Nephron (organoid): ENCODE data around the gene CHURC1.

Experiments
- H3K27ac Mint-ChIP-seq, 3 experiments: 2 replicates each; pipeline ENCODE4 v1.8.0; 2020; ENCODE audit warnings: mixed read lengths in 3 of 3, mild to moderate bottlenecking in 2 of 3, moderate library complexity in 1 of 3
- H3K27me3 Mint-ChIP-seq: 2 replicates; pipeline ENCODE4 v1.8.0; 2021; ENCODE audit warnings: low read depth, mild to moderate bottlenecking, moderate library complexity, mixed read lengths
- H3K36me3 Mint-ChIP-seq: 2 replicates; pipeline ENCODE4 v1.8.0; 2020; ENCODE audit warnings: low read depth, mixed read lengths
- H3K4me1 Mint-ChIP-seq: 2 replicates; pipeline ENCODE4 v1.8.0; 2020; ENCODE audit warnings: mixed read lengths
- H3K4me3 Mint-ChIP-seq, 3 experiments: 2 replicates each; pipeline ENCODE4 v1.8.0; 2020; ENCODE audit warnings: mild to moderate bottlenecking in 3 of 3, mixed read lengths in 3 of 3, moderate library complexity in 2 of 3
- H3K9me3 Mint-ChIP-seq: 2 replicates; pipeline ENCODE4 v1.8.0; 2020; ENCODE audit warnings: mixed read lengths
- TF ChIP-seq, protein P1 (sequence below), 3 experiments: fragments of 200-600 bp; sonication (generic); IDR thresholded peaks; one replicate each; pipeline ENCODE4 v1.5.0; 2021; ENCODE audit warnings: antibody characterized with exemption in 3 of 3; ENCODE audit not compliant: unreplicated experiment in 3 of 3

The CHURC1 gene

DNA sequence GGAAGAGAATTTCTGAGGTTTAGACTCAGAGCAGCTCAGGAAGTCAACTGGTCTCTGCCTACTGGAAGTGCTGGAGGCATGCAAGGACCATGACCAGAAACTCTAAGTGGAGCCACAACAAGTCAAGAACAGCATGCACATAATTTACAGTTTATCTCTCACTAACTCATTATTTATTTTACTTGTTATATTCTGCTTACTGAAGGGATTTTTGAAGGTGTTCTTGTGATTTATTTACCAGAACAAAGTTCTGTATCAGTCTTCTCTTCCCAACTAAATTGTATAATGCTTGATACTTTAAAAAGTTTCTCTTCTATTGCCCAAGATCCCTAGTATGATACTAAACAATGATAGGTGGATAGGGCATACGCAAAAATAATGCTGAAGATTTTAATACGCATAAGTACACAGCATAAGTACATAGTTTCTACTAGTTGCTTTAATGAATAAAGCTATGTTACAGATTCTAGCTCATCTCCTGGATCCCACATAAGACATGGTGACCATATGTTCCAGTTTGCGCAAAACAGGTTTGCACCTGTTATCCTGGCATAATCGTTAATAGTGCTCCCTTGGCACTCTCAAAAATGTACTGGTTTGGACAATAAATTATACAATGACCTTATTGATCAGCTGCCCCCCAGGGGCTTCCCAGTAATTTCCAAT lies 22.9 kb upstream of the CHURC1 start:
- TF ChIP-seq, protein P1, sequence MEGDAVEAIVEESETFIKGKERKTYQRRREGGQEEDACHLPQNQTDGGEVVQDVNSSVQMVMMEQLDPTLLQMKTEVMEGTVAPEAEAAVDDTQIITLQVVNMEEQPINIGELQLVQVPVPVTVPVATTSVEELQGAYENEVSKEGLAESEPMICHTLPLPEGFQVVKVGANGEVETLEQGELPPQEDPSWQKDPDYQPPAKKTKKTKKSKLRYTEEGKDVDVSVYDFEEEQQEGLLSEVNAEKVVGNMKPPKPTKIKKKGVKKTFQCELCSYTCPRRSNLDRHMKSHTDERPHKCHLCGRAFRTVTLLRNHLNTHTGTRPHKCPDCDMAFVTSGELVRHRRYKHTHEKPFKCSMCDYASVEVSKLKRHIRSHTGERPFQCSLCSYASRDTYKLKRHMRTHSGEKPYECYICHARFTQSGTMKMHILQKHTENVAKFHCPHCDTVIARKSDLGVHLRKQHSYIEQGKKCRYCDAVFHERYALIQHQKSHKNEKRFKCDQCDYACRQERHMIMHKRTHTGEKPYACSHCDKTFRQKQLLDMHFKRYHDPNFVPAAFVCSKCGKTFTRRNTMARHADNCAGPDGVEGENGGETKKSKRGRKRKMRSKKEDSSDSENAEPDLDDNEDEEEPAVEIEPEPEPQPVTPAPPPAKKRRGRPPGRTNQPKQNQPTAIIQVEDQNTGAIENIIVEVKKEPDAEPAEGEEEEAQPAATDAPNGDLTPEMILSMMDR (IDR thresholded peaks at IDR 0.05; ENCODE audit: unreplicated experiment in 3 of 3): no peak
- peaks cover 14% of the 10 kb centered on the region for H3K27me3 Mint-ChIP-seq
- no peak overlapping the region for H3K27ac Mint-ChIP-seq
- H3K4me3 Mint-ChIP-seq: no peak overlapping the region
- H3K4me1 Mint-ChIP-seq: no peaks in the 10 kb centered on the region
- H3K9me3 Mint-ChIP-seq: no peaks in the 10 kb centered on the region
- H3K36me3 Mint-ChIP-seq: no peaks in the 10 kb centered on the region

DNA sequence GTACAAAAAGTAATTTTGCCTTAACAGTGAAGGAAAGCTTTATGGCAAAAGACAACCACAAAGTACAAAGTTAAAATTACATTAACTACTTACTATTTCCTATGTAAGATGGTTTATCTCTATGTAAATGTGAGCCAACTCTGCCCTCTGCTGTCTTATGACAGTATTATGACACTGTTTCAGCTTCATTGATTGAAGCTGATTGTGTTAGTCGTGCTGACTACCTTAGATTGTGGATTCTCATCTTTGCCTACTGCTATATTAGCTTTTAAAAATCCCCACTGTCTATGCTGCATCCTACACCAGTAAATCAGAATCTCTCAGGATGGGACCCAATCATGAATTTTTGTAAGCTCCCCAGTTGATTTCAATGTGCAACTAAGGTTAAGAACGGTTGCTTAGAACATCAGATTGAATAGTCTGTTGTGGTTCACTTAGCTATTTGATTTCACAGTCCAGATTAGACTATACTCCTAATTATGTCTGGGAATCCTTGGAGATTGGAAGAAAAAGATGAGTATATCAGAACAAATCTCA lies 22.3 kb upstream of the CHURC1 start:
- H3K9me3 Mint-ChIP-seq: no peaks in the 10 kb centered on the region
- no peaks in the 10 kb centered on the region for H3K4me1 Mint-ChIP-seq
- no peaks in the 10 kb centered on the region for H3K36me3 Mint-ChIP-seq
- H3K27ac Mint-ChIP-seq: no peak overlapping the region
- H3K4me3 Mint-ChIP-seq: no peak overlapping the region
- TF ChIP-seq, protein P1 (IDR thresholded peaks at IDR 0.05; ENCODE audit: unreplicated experiment in 3 of 3): peak; percentile 66 to 86 (median 71)
- H3K27me3 Mint-ChIP-seq: peaks cover 11% of the 10 kb centered on the region

DNA sequence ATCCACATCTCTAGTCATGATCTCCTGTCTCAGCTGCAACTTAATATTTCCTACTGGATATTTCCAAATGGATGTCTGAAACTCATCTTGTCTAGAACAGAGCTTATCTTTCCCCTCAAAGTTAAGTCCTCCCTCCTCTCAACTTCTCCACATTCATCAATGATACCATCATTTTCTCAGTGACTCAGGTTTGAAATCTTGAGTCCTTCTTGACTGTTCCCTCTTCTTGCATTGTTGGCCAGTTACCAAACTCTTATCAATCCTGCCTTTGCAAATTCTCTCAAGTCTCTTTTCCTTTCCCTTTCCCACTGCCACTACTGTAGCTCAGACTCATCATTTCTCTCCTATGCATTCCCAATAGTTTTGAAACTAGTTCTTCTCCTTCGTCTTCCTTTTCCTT lies 14.3 kb upstream of the CHURC1 start:
- no peaks in the 10 kb centered on the region for H3K36me3 Mint-ChIP-seq
- H3K4me3 Mint-ChIP-seq: no peak overlapping the region
- H3K27ac Mint-ChIP-seq: no peak overlapping the region
- TF ChIP-seq, protein P1 (IDR thresholded peaks at IDR 0.05; ENCODE audit: unreplicated experiment in 3 of 3): no peak
- peaks cover 26% of the 10 kb centered on the region for H3K27me3 Mint-ChIP-seq
- no peaks in the 10 kb centered on the region for H3K9me3 Mint-ChIP-seq
- no peaks in the 10 kb centered on the region for H3K4me1 Mint-ChIP-seq

DNA sequence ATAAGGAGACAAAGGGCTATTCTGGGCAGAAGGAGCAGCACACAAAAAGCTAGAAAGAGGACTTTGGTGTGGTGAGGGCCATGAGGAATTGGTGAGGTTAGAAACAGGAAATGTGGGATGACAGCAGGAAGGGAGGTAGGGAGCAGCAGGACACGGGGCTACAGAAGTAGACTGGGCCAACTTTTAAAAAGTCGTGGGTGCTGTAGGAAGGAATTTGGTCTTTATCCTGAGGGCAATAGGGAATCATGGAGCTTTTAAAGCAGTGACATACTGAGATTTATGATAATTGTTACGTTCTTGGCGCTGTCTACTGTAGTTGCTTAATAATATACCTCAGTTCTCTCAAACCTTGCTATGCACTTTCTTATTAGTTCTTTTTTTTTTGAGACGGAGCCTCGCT lies 8.2 kb upstream of the CHURC1 start:
- TF ChIP-seq, protein P1 (IDR thresholded peaks at IDR 0.05; ENCODE audit: unreplicated experiment in 3 of 3): no peak
- Mint-ChIP-seq H3K36me3 (no peaks in the 10 kb centered on the region), H3K27me3 (peaks cover 17% of the 10 kb centered on the region), H3K4me3 (no peak overlapping the region), H3K9me3 (no peaks in the 10 kb centered on the region), H3K4me1 (peaks cover 6% of the 10 kb centered on the region), H3K27ac (peak overlapping the region in 1 of 3 experiments; percentile 26)

DNA sequence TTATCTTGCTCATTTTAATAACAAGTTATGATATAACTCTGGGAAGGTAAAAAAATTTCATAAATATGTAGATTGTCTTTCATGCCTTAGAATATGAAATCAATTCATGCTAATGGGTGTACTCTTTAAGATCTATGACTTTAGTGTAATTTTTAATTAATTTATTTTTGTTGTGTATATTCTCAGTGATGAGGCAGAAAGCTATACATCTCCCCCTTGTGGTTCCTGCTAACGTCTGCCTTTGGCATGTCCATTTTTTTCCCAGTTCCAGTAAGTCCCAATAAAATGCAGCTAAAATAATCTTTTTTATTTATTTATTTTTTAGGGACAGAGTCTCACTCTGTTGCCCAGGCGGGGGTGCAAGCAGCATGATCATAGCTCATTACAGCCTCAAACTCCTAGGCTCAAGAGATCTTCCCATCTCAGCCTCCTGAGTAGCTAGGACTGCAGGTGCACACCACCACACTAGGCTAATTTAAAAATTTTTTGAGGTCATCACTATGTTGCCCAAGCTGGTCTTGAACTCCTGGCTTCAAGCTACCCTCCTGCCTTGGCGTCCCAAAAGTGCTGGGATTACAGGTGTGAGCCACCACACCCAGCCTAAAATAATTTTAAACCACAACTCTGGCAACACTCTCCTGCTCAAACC lies 3.3 kb upstream of the CHURC1 start:
- peaks cover 11% of the 10 kb centered on the region for H3K27me3 Mint-ChIP-seq
- peaks cover 21% of the 10 kb centered on the region for H3K4me1 Mint-ChIP-seq
- no peaks in the 10 kb centered on the region for H3K9me3 Mint-ChIP-seq
- H3K4me3 Mint-ChIP-seq: no peak overlapping the region
- no peaks in the 10 kb centered on the region for H3K36me3 Mint-ChIP-seq
- TF ChIP-seq, protein P1 (IDR thresholded peaks at IDR 0.05; ENCODE audit: unreplicated experiment in 3 of 3): peak; percentile 57 to 66 (median 58)
- H3K27ac Mint-ChIP-seq: no peak overlapping the region
